Neural cell (in vitro differentiated cells): ENCODE measurements around the gene CEP85L.

Source experiments
- EP300 ChIP-seq: fragments of 450-650 bp; conservative IDR thresholded peaks from 2 replicates; pipeline ENCODE4 v1.6.1; 2014; ENCODE audit warnings: antibody characterized with exemption, mild to moderate bottlenecking, moderate library complexity; ENCODE audit not compliant: poor library complexity, severe bottlenecking
- SMC3 ChIP-seq: fragments of 450-650 bp; conservative IDR thresholded peaks from 2 replicates; pipeline ENCODE4 v1.6.1; 2014; ENCODE audit warnings: antibody characterized with exemption, mild to moderate bottlenecking, moderate library complexity; ENCODE audit not compliant: poor library complexity
- TAF1 ChIP-seq: IDR thresholded peaks from 2 replicates; pipeline ENCODE4 v1.6.1; 2012; ENCODE audit warnings: low read depth
- TF ChIP-seq, protein P1 (sequence below): fragments of 450-650 bp; IDR thresholded peaks from 2 replicates; pipeline ENCODE4 v1.5.1; 2014; ENCODE audit warnings: antibody characterized with exemption, mild to moderate bottlenecking, moderate library complexity; ENCODE audit not compliant: poor library complexity, severe bottlenecking

DNA sequence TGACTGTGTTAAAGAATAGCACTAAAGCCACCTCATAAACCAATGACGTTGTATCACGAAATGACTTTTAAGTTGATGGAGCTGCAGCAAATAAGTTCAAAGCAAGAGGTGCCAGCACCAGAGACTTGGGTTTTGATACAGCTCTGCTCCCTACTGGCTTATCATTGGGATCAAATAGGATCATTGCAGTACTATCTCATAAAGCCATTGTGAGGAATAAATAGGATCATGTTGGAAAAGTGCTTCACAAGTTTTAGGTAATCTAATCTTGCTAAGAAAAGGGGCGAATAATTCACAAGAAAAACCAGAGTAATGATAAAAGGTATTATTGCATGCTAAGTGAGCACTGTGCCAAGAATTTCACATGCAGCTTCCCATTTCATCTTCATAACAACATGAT is 10.4 kb upstream of the CEP85L start:
- TF ChIP-seq, protein P1, sequence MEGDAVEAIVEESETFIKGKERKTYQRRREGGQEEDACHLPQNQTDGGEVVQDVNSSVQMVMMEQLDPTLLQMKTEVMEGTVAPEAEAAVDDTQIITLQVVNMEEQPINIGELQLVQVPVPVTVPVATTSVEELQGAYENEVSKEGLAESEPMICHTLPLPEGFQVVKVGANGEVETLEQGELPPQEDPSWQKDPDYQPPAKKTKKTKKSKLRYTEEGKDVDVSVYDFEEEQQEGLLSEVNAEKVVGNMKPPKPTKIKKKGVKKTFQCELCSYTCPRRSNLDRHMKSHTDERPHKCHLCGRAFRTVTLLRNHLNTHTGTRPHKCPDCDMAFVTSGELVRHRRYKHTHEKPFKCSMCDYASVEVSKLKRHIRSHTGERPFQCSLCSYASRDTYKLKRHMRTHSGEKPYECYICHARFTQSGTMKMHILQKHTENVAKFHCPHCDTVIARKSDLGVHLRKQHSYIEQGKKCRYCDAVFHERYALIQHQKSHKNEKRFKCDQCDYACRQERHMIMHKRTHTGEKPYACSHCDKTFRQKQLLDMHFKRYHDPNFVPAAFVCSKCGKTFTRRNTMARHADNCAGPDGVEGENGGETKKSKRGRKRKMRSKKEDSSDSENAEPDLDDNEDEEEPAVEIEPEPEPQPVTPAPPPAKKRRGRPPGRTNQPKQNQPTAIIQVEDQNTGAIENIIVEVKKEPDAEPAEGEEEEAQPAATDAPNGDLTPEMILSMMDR, result no peak
- no peak for TF ChIP-seq EP300
- no peak for TF ChIP-seq TAF1
- no peak for TF ChIP-seq SMC3
